GM18520 (cell line): ENCODE measurements around the gene DENND4C.
"Not testable (repeated sequence)": the region's sequence is repeated elsewhere in the genome, so short reads cannot be mapped to it uniquely, and the experiment has no call there.

Experiments used
- ATAC-seq: cut with Tn5 transposase; IDR thresholded peaks from one replicate; pipeline ENCODE4 v1.9.1; 2021; ENCODE audit not compliant: unreplicated experiment

Gene DENND4C

GRCh38 chr9:19265602-19266001 is 35.1 kb downstream of the DENND4C start:
- ATAC-seq, result not testable (repeated sequence)

- ATAC-seq, result not testable (repeated sequence)
Measured at GRCh38 chr9:19266778-19267384, 36.4 kb downstream of the DENND4C start.

GRCh38 chr9:19269582-19269981 is 39.1 kb downstream of the DENND4C start:
- ATAC-seq, result no peak

- ATAC-seq, result no peak
Measured at GRCh38 chr9:19270421-19270949, 40.0 kb downstream of the DENND4C start.

- ATAC-seq, result no peak
Measured at GRCh38 chr9:19271081-19271480, 40.6 kb downstream of the DENND4C start.

GRCh38 chr9:19281801-19282200 is 51.3 kb downstream of the DENND4C start:
- no peak for ATAC-seq

- no peak for ATAC-seq
Measured at GRCh38 chr9:19283072-19283710, 52.7 kb downstream of the DENND4C start.

GRCh38 chr9:19284729-19285128 is 54.2 kb downstream of the DENND4C start:
- ATAC-seq, result no peak

- no peak for ATAC-seq
Measured at GRCh38 chr9:19286634-19287188, 56.2 kb downstream of the DENND4C start.

- no peak for ATAC-seq
Measured at GRCh38 chr9:19288081-19288480, 57.6 kb downstream of the DENND4C start.

- ATAC-seq, result no peak
Measured at GRCh38 chr9:19290103-19290502, 59.6 kb downstream of the DENND4C start.

- no peak for ATAC-seq
Measured at GRCh38 chr9:19294219-19294618, 63.7 kb downstream of the DENND4C start.

- no peak for ATAC-seq
Measured at GRCh38 chr9:19298436-19299000, 68.0 kb downstream of the DENND4C start.

- no peak for ATAC-seq
Measured at GRCh38 chr9:19303216-19303615, 72.7 kb downstream of the DENND4C start.

- no peak for ATAC-seq
Measured at GRCh38 chr9:19306568-19306967, 76.1 kb downstream of the DENND4C start.

- no peak for ATAC-seq
Measured at GRCh38 chr9:19310246-19310645, 79.8 kb downstream of the DENND4C start.

GRCh38 chr9:19313573-19313972 is 83.1 kb downstream of the DENND4C start:
- no peak for ATAC-seq

GRCh38 chr9:19320495-19320894 is 90.0 kb downstream of the DENND4C start:
- ATAC-seq, result no peak

GRCh38 chr9:19331877-19332276 is 101.4 kb downstream of the DENND4C start:
- ATAC-seq, result no peak

GRCh38 chr9:19336166-19336565 is 105.7 kb downstream of the DENND4C start:
- ATAC-seq, result no peak

GRCh38 chr9:19342947-19343346 is 112.5 kb downstream of the DENND4C start:
- ATAC-seq, result no peak

GRCh38 chr9:19358701-19359100 is 128.2 kb downstream of the DENND4C start:
- no peak for ATAC-seq
